GM19395 (cell line): ENCODE measurements around the gene C11orf52.

Experiments used
- ATAC-seq: cut with Tn5 transposase; IDR thresholded peaks from one replicate; pipeline ENCODE4 v1.9.1; 2021; ENCODE audit warnings: mild to moderate bottlenecking, moderate library complexity; ENCODE audit not compliant: unreplicated experiment

Gene C11orf52

GRCh38 chr11:111969344-111969743 is 50.6 kb downstream of the C11orf52 start:
- no peak for ATAC-seq

DNA sequence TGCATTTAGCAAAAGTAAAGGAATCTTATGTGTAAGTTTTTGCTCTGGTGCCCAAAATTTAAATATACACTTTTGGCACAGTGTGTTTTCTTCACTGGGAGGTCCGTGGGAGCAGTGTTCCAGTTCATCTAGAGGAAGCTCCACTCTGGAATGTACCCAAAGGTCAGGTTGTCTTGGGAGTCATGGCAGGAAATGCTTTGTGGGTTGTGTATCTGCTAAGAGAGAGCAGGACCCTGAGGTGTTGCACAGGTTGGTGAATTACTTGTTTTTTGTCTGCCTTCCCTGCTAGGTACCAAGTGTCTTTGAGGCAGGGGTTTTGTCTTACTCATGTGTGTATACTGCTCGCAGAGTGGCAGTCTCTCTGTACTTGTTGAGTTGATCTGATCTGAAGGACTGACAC is 55.7 kb downstream of the C11orf52 start:
- no peak for ATAC-seq

DNA sequence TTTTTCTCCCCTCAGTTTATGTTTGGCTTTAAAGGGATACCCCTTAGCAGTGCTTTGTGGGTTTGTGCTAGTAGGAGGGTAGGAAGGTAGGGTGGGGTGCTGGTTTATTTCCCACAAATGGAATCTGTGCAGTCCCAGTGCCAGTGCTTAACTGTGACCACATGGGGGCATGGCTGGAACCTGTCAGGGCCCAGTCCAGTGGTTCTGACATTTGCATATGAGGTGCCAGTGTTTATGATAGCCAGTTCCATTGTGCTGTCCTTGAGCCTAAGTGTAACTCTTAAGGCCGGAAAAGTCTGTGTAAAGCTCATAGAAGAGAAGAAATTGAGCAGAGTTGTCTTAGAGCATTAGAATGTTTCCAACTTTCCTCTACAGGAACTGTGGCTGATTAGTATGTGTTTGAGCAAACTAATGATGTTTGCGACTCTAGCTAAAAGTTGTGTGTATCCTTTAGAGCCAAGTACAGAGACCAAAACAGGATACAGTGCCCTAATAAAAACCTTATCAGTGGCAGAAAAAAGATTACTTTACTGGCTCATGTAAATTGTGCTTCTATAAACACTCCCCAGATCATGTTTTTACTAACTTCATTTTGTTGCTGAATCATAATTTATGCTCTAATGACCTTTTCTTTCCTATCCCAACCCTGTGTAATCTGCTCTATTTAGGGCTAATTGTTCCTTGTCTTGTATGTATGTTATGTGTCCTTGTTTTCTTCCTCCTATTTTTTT is 56.5 kb downstream of the C11orf52 start:
- no peak for ATAC-seq

GRCh38 chr11:111976119-111976766 is 57.5 kb downstream of the C11orf52 start:
- no peak for ATAC-seq
